Effector CD4-positive, alpha-beta T cell (primary cell): ENCODE measurements around the gene RELL1.
A peak's percentile ranks its signal among the peaks of the same experiment; 100 is the strongest.

Experiments
- DNase-seq: peaks from one replicate; pipeline ENCODE4 v3.0.0-alpha.2; 2020
- total RNA-seq: gene quantifications from one replicate; lab custom pipeline; 2026; lab: John Stamatoyannopoulos, UW

Gene RELL1
- total RNA-seq: 29.6 reads per million, percentile 56 among the genes with 10 or more reads in this experiment

- peak; percentile 94 for DNase-seq
These were observed at the start of gene RELL1 for GRCh38 chr4:37686373-37687193. Gene RELL1 (minus strand): TSS chr4:37686376. CDS start chr4:37686287, 89 bp downstream.

DNA sequence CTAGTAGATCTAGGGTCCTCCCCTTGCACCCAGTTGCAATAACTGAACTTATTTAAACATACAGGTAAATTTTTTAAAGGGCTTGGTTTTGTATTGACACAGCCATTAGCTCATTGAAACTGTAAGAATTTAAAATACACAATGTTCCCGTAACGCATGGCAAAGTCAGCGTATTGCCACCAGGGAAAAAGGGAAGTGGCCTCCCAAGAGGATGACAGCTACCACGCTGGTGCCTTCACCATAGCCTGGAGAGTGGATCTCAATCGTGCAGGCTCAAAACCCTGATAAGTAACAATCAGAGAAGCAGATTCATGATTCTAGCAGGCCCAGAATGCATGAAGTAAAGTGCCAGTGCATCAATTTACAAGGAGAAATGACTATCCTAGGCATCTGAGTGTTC, 49.4 kb upstream of the RELL1 start:
- no peak for DNase-seq

DNA sequence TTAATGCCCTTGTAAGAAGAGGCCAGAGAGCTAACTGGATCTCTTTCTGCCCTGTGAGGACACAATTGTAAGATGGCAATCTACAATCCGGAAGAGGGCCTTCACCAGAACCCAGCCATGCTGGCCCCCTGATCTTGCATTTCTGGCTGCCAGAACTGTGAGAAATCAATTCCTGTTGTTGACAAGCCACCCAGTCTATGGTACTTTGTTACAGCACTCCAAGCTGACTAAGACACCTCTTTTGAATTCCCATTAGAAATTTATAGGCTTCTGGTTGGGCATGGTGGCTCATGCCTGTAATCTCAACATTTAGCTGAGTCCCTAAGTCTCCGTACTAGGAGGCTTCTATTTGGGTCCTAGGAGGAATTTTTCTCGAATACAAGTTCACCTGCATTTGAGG, 48.8 kb upstream of the RELL1 start:
- DNase-seq: no peak

GRCh38 chr4:37733240-37733867, 47.2 kb upstream of the RELL1 start:
- no peak for DNase-seq

DNA sequence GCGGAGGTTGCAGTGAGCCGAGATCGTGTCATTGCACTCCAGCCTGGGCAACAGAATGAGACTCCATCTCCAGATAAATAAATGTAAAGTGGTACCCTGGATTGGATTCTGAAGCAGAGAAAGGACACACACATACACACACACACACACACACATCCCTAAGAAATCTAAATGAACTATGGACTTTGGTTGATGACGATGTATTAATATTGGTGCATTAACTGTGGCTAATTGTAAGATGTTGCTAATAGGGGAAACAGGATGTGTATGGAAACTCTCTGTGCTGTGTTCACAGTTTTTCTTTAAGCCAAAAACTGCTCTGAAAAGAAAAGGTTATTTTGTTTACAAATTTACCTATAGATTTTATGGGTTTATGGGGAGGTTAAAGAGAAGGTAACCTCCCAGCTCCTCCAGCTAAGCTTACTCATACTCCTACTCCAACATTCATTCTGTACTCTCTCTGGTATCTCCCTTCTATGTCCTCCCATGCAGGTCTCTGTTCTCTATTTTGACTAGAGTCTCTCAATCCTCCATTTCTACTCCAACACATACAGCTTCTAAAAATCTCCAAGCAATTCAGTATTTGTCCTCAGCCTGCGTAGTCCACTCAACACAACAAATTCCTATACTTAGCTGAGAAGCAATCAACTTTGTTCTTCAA, 46.5 kb upstream of the RELL1 start:
- no peak for DNase-seq

DNA sequence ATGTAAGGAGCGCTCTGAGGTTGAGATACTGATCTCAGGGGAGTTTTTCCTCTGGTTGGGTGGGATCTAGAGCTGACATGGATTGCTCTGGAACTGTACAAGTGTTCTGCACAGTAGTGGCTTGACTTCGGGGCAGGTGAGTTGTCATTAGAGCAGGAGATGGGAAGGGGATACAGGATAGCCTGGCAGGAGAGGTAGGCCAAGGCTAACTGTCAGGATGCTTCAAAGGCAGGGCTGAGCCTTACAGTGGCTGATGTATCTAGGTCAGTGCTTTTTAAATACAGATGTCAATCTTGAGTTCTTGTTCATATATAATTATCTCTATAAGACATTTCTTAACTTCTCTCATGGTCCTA, 43.5 kb upstream of the RELL1 start:
- no peak for DNase-seq

- DNase-seq: no peak
These were observed 41.9 kb upstream of the RELL1 start for GRCh38 chr4:37728064-37728463.

- DNase-seq: no peak
These were observed 41.5 kb upstream of the RELL1 start for GRCh38 chr4:37727635-37728034.

DNA sequence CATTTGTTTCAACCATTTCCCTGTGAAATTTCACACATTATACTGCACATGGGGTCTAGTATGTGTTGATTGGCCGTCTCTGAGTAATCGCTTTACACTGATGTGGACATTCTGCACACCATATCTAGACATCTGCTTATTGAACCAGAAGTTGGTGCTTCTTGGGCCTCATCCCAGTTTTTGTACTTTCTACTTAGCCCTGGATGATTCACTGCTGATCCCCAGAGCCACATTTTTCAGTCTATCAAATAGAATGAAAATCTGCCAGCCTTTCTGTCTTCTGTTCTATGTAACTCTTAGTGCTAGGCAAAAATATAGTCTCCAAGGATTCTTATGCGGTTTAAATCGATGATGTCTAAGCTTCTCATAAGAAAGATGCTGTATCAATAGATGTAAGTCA, 40.5 kb upstream of the RELL1 start:
- no peak for DNase-seq

- no peak for DNase-seq
These were observed 39.5 kb upstream of the RELL1 start for GRCh38 chr4:37725718-37726117.

DNA sequence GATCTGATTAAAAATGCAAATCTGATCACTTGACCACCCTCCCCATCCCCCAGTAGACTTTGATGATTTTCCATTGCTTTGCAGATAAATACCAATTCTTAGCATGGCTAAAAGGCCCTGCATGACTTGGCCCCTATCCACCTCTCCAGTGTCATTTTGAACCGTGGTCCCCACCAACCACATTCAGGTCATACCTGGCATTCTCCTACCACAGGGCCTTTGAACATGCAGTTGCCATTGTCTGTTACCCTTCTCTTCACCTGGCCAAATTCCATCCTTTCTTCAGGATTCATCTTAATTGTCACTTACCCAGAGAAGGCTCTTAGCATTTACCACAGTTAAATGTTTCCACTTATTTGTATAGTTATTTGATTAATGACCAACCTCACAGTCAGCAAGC, 36.9 kb upstream of the RELL1 start:
- no peak for DNase-seq

DNA sequence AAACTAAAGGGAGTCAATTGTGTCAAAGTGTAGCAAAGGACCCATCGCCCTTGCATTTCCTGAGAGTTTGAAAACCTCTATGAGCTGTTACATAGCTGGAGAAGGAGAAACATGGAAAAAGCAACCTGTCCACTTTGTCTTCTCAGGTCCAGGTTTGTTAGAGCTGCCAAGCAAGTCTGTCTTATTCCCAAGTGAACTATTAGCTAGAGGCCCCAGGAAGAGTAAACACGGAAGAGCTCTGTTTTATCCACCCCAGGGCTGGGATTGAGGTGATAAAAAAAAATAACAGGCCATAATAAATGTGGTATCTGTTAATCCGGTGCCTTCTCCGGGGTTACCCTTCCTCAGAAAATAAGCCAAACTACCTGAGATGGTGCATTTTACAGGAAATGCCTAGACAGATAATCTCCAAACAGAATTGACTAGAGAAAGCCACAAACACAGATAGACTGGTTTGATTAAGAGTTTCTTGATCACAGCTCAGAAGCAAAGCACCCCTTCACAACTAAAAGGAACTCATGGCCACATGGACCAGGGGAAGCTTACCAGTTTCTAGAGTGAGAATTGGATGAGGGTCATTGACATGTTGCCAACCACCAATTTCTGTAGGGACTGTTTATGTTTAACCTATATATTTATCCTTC, 35.9 kb upstream of the RELL1 start:
- no peak for DNase-seq

DNA sequence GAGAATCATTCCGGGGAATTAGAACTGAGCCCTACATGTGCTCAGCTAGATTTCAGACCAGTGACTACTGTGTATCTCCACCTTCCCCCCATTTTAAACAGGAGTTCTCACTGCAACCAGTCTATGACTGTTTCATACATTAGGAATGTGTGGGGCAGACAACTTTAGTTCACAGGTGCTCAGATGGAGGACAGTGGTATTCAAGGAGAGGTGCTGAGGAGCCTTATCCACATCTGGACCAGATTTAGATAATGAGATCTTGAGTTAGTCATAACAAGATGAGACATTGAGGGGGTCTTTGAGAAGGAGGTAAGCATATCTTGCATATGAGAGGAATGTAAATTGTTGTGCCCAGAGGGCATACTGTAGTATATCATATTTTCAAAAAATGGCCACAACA, 32.8 kb upstream of the RELL1 start:
- no peak for DNase-seq

GRCh38 chr4:37717576-37717975, 31.4 kb upstream of the RELL1 start:
- DNase-seq: no peak

- DNase-seq: no peak
These were observed 29.8 kb upstream of the RELL1 start for GRCh38 chr4:37715889-37716402.

- DNase-seq: no peak
These were observed 24.3 kb upstream of the RELL1 start for GRCh38 chr4:37710491-37710890.

DNA sequence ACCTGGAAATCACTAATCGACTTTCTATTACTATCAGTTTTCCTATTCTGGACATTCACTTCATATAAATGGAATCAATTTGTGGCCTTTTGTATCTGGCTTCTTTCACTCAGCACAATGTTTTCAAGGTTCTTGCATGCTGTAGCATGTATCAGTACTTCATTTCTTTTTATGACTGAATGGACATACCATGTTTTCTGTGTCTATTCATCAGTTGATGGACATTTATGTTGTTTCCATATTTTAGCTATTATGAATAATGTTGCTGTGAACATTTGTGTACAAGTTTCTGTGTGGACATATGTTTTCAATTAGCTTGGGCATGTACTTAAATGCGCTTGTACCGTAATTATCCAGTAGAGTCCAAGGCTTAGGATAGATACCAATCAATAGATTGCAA, 19.9 kb upstream of the RELL1 start:
- DNase-seq: no peak

- no peak for DNase-seq
These were observed 19.4 kb upstream of the RELL1 start for GRCh38 chr4:37705571-37705970.

DNA sequence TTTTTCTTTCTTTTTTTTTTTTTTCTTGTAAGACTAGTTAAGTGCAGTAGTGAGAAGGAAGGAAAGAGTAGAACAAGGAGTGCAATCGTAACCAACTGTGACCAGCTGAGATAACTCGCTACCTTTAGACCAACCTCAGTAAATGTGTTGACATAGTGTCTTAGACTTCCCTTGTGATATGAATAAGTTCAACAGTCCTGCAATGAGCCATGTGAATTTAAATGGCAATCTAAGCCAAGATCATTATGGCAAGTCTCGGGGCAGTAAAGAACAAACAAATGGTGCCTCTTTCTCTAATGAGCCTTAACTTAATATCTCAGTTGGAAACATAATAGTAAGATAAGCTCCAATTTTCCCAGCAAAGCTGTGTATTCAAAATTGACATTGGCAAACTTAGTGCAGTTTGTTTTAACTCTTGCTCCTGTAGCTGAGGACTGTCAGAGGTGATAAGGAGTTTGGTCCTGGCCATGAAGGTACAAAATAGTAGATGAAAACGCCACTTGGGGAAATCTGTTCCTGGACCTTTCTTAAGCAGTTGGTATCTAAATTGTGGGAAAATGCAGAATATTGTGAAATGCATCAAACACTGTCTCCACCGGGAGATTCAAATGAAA, 13.8 kb upstream of the RELL1 start:
- DNase-seq: no peak

- DNase-seq: no peak
These were observed 11.4 kb upstream of the RELL1 start for GRCh38 chr4:37697566-37697965.

DNA sequence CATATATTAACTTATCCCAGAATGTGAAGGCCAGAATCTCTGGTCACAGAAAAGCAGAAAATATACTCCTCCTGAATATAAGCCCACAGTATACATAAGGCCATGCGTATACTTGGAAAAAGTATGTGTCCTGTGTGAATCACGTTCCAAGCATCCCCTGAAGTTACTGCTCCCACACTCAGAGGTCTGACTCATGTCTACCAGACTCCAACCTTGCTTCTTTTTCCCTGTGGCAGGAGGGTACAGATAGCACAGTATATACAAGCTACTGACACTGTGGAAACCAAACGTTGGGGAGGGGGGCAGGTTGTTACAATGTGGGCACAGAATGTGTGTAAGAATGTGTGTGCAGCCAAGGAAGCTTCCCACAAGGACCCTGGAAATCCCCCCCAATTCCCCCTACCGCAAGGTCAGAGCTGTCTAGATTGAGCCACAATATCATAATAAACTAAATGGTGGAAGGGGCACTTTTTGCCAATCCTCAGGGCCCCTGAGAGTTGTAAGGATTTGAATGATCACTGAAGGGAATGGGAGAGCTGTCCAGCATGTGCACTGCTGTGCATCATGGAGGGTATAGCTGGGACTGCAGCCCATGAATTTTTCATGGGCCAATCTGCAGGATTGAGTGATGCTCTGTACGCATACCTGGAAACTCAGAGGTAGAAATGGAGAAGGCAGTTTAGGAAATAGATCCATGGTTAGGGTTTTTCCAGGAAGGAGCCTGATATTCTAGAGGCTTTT, 7.4 kb upstream of the RELL1 start:
- no peak for DNase-seq

DNA sequence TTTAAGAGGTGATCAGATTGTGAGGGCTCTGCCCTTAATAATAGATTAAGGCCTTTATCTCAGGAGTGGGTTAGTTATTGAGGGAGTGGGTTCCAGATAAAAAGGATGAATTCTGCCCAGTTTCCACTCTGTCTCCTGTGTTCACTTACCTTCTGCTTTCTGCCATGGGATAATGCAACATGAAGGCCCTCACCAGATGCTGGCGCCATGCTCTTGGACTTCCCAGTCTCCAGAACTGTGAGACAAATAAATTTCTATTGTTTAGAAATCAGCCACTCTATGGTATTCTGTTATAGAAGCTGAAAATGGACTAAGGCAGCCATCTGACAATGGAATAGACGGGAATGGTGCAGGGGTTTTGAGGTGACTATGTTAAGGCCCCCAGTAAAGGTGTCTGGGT, 6.9 kb upstream of the RELL1 start:
- DNase-seq: no peak
